ENCODE results near the gene GALNT2. TPM values are rescaled to one million over a fixed set of nuclear protein-coding genes. Genes with fewer than 3 reads are reported as not detected.

Gene GALNT2
- total RNA-seq, 1 donor from 2014 or later, result 58.0 TPM

- Mint-ChIP-seq H3K27ac (ENCODE audit: unreplicated experiment) (no peak overlapping the region), H3K9me3 (no peaks in the 10 kb centered on the region), H3K4me3 (no peak overlapping the region), H3K27me3 (ENCODE audit: low read depth) (no peaks in the 10 kb centered on the region), H3K36me3 (ENCODE audit: low read depth) (no peaks in the 10 kb centered on the region), H3K4me1 (peaks cover 51% of the 10 kb centered on the region)
- no peak for TF ChIP-seq CTCF (conservative IDR thresholded peaks at IDR 0.05)
- DNase-seq (ENCODE audit: low read depth, low spot score), result no peak
These were observed 5.3 kb downstream of the GALNT2 start for GRCh38 chr1:230072296-230072695.

GRCh38 chr1:230072866-230073265, 5.8 kb downstream of the GALNT2 start:
- H3K27me3 Mint-ChIP-seq (ENCODE audit: low read depth), result no peaks in the 10 kb centered on the region
- H3K4me3 Mint-ChIP-seq, result peak overlapping the region; percentile 8
- H3K36me3 Mint-ChIP-seq (ENCODE audit: low read depth), result no peaks in the 10 kb centered on the region
- no peak overlapping the region for H3K27ac Mint-ChIP-seq (ENCODE audit: unreplicated experiment)
- H3K4me1 Mint-ChIP-seq, result peaks cover 56% of the 10 kb centered on the region
- DNase-seq (ENCODE audit: low read depth, low spot score), result no peak
- H3K9me3 Mint-ChIP-seq, result no peaks in the 10 kb centered on the region
- no peak for TF ChIP-seq CTCF (conservative IDR thresholded peaks at IDR 0.05)

- H3K36me3 Mint-ChIP-seq (ENCODE audit: low read depth), result no peaks in the 10 kb centered on the region
- no peak overlapping the region for H3K27ac Mint-ChIP-seq (ENCODE audit: unreplicated experiment)
- no peak for DNase-seq (ENCODE audit: low read depth, low spot score)
These were observed 6.5 kb downstream of the GALNT2 start for GRCh38 chr1:230073371-230074035.

GRCh38 chr1:230074270-230074669, 7.2 kb downstream of the GALNT2 start:
- Mint-ChIP-seq H3K4me3 (no peak overlapping the region), H3K27me3 (ENCODE audit: low read depth) (no peaks in the 10 kb centered on the region), H3K36me3 (ENCODE audit: low read depth) (no peaks in the 10 kb centered on the region), H3K27ac (ENCODE audit: unreplicated experiment) (no peak overlapping the region), H3K9me3 (no peaks in the 10 kb centered on the region), H3K4me1 (peaks cover 52% of the 10 kb centered on the region)
- TF ChIP-seq CTCF (conservative IDR thresholded peaks at IDR 0.05), result no peak
- no peak for DNase-seq (ENCODE audit: low read depth, low spot score)

More at GRCh38 chr1:230073371-230074035, 6.5 kb downstream of the GALNT2 start:
- Mint-ChIP-seq H3K4me1 (peaks cover 53% of the 10 kb centered on the region), H3K9me3 (no peaks in the 10 kb centered on the region), H3K4me3 (peak overlapping the region; percentile 24), H3K27me3 (ENCODE audit: low read depth) (no peaks in the 10 kb centered on the region)
- no peak for TF ChIP-seq CTCF (conservative IDR thresholded peaks at IDR 0.05)

- H3K4me3 Mint-ChIP-seq, result no peak overlapping the region
- no peak overlapping the region for H3K27ac Mint-ChIP-seq (ENCODE audit: unreplicated experiment)
- TF ChIP-seq CTCF (conservative IDR thresholded peaks at IDR 0.05), result no peak
- H3K27me3 Mint-ChIP-seq (ENCODE audit: low read depth), result no peaks in the 10 kb centered on the region
- no peak for DNase-seq (ENCODE audit: low read depth, low spot score)
- no peaks in the 10 kb centered on the region for H3K9me3 Mint-ChIP-seq
- H3K4me1 Mint-ChIP-seq, result peaks cover 52% of the 10 kb centered on the region
- no peaks in the 10 kb centered on the region for H3K36me3 Mint-ChIP-seq (ENCODE audit: low read depth)
These were observed 7.7 kb downstream of the GALNT2 start for GRCh38 chr1:230074762-230075161.

All from neural crest cell (in vitro differentiated cells).